IMR-90 (cell line): Measurements from ENCODE around the gene ITPKC. TPM values are rescaled to one million over a fixed set of nuclear protein-coding genes. Genes with fewer than 3 reads are reported as not detected.

Experiments
- ATAC-seq: fragments of 200-7000 bp; cut with Tn5 transposase; 2 replicates; pipeline ENCODE4 v1.9.1; 2020; ENCODE audit warnings: low read depth, mild to moderate bottlenecking, moderate library complexity
- BruUV-seq: library from RNA; stranded (reverse); fragments of 400-500 nt; replicated peaks from 2 replicates; lab custom pipeline; 2021; lab: Mats Ljungman, UMichigan
- CTCF ChIA-PET: fragments of 300-600 bp; formaldehyde crosslinking; extraction: SDS; loops from one replicate; lab custom pipeline; 2021; ENCODE audit warnings: antibody characterized with exemption; lab: Yijun Ruan, JAX
- POLR2A ChIA-PET: fragments of 300-600 bp; sonication (Branson Sonifier 250); formaldehyde crosslinking; loops from one replicate; lab custom pipeline; 2022; ENCODE audit warnings: antibody characterized with exemption; ENCODE audit not compliant: unreplicated experiment; lab: Charles Lee
- DNase-seq: peaks from one replicate; pipeline ENCODE4 v3.0.0; 2013
- H2AFZ ChIP-seq: replicated peaks from 2 replicates; pipeline ENCODE3; 2013; ENCODE audit warnings: low read length, mild to moderate bottlenecking; ENCODE audit not compliant: poor library complexity
- H2AK5ac ChIP-seq: 2 replicates; pipeline ENCODE4 v1.6.1; 2013; ENCODE audit warnings: low read depth, low read length, inconsistent platforms
- H2AK9ac ChIP-seq: replicated peaks from 2 replicates; pipeline ENCODE3; 2013; ENCODE audit warnings: mild to moderate bottlenecking, low read depth, low read length, moderate library complexity; ENCODE audit not compliant: poor library complexity
- H2BK120ac ChIP-seq: 2 replicates; pipeline ENCODE4 v1.6.1; 2013; ENCODE audit warnings: low read depth, low read length, inconsistent platforms
- H2BK15ac ChIP-seq: 3 replicates; pipeline ENCODE4 v1.6.1; 2013; ENCODE audit warnings: low read depth, low read length, inconsistent platforms
- H2BK20ac ChIP-seq: 2 replicates; pipeline ENCODE4 v1.6.1; 2013; ENCODE audit warnings: low read depth, mild to moderate bottlenecking, inconsistent platforms, low read length, moderate library complexity
- H2BK5ac ChIP-seq: 2 replicates; pipeline ENCODE4 v1.6.1; 2013; ENCODE audit warnings: mild to moderate bottlenecking, low read depth, low read length, inconsistent platforms; ENCODE audit not compliant: poor library complexity, severe bottlenecking
- H3K14ac ChIP-seq: replicated peaks from 2 replicates; pipeline ENCODE4 v1.6.1; 2013; ENCODE audit warnings: low read depth, low read length, inconsistent platforms
- H3K18ac ChIP-seq: 2 replicates; pipeline ENCODE4 v1.6.1; 2013; ENCODE audit warnings: low read depth, low read length, control low read depth
- H3K23ac ChIP-seq: 2 replicates; pipeline ENCODE4 v1.6.1; 2013; ENCODE audit warnings: low read depth, low read length, inconsistent platforms
- H3K27ac ChIP-seq: 2 replicates; pipeline ENCODE4 v1.5.1; 2013; ENCODE audit warnings: mild to moderate bottlenecking, control low read depth, low read length; ENCODE audit not compliant: insufficient read depth
- H3K27me3 ChIP-seq: 2 replicates; pipeline ENCODE4 v1.6.1; 2013; ENCODE audit warnings: low read length; ENCODE audit not compliant: control insufficient read depth, insufficient read depth
- H3K36me3 ChIP-seq: 2 replicates; pipeline ENCODE4 v1.6.1; 2013; ENCODE audit warnings: low read length, mixed read lengths; ENCODE audit not compliant: control insufficient read depth, insufficient read depth
- H3K4ac ChIP-seq: 2 replicates; pipeline ENCODE4 v1.6.1; 2013; ENCODE audit warnings: low read depth, low read length, inconsistent platforms
- H3K4me1 ChIP-seq: 2 replicates; pipeline ENCODE4 v1.6.1; 2013; ENCODE audit warnings: low read length, mixed read lengths; ENCODE audit not compliant: control insufficient read depth, insufficient read depth
- H3K4me2 ChIP-seq: 2 replicates; pipeline ENCODE4 v1.6.1; 2013; ENCODE audit warnings: low read depth, mild to moderate bottlenecking, control low read depth, low read length, moderate library complexity
- H3K4me3 ChIP-seq: 2 replicates; pipeline ENCODE4 v1.5.1; 2013; ENCODE audit warnings: low read depth, mild to moderate bottlenecking, control low read depth, low read length, moderate library complexity; ENCODE audit not compliant: insufficient read depth
- H3K56ac ChIP-seq: 2 replicates; pipeline ENCODE4 v1.6.1; 2013; ENCODE audit warnings: low read length, inconsistent platforms; ENCODE audit not compliant: insufficient read depth; ENCODE audit errors: extremely low read depth
- H3K79me1 ChIP-seq, 2 experiments: 2 replicates each; pipeline ENCODE4 v1.6.1; 2013; ENCODE audit warnings: low read length in 2 of 2, inconsistent platforms in 1 of 2, low read depth in 1 of 2
- H3K9ac ChIP-seq: 2 replicates; pipeline ENCODE4 v1.6.1; 2013; ENCODE audit warnings: low read depth, low read length, control low read depth
- H3K9me1 ChIP-seq: 2 replicates; pipeline ENCODE4 v1.6.1; 2013; ENCODE audit warnings: low read length, inconsistent platforms; ENCODE audit not compliant: insufficient read depth
- H3K9me3 ChIP-seq: 2 replicates; pipeline ENCODE4 v1.6.1; 2013; ENCODE audit warnings: low read length; ENCODE audit not compliant: control insufficient read depth, insufficient read depth
- H4K20me1 ChIP-seq: 2 replicates; pipeline ENCODE4 v1.6.1; 2013; ENCODE audit warnings: low read length, inconsistent platforms; ENCODE audit not compliant: insufficient read depth
- H4K5ac ChIP-seq: 2 replicates; pipeline ENCODE4 v1.6.1; 2013; ENCODE audit warnings: mild to moderate bottlenecking, low read depth, low read length, control low read depth
- H4K8ac ChIP-seq, 2 experiments: 2 replicates each; pipeline ENCODE4 v1.6.1; 2013; ENCODE audit warnings: low read depth in 2 of 2, low read length in 2 of 2, control low read depth in 1 of 2, inconsistent platforms in 1 of 2
- H4K91ac ChIP-seq: 2 replicates; pipeline ENCODE4 v1.6.1; 2013; ENCODE audit warnings: low read depth, low read length, inconsistent platforms; ENCODE audit not compliant: insufficient read depth
- CTCF ChIP-seq: conservative IDR thresholded peaks from 2 replicates; pipeline ENCODE4 v1.5.1; 2012; ENCODE audit warnings: mild to moderate bottlenecking, low read depth, low read length, improper control_type of control experiment
- MAZ ChIP-seq: IDR thresholded peaks from 2 replicates; pipeline ENCODE4 v1.6.1; 2012; ENCODE audit warnings: low read depth, mild to moderate bottlenecking, low read length, improper control_type of control experiment, moderate library complexity, borderline replicate concordance
- MXI1 ChIP-seq: IDR thresholded peaks from 2 replicates; pipeline ENCODE4 v1.6.1; 2012; ENCODE audit warnings: low read depth, mild to moderate bottlenecking, low read length, moderate library complexity, borderline replicate concordance
- POLR2A ChIP-seq: IDR thresholded peaks from 2 replicates; pipeline ENCODE4 v1.6.1; 2012; ENCODE audit warnings: mild to moderate bottlenecking, low read depth, low read length
- WGBS, 2 experiments: methylation state at CpG; one replicate each; pipeline versions ENCODE4 v1.1.5 to v1.1.7; 2013; ENCODE audit warnings: missing lambda C conversion rate in 2 of 2; ENCODE audit not compliant: insufficient read length in 1 of 2; ENCODE audit errors: extremely low coverage in 2 of 2; 5-methylcytosine and 5-hydroxymethylcytosine counted together
- dilution Hi-C: fragments of 300-500 bp; cut with HindIII; formaldehyde crosslinking; loops from one replicate; pipeline ENCODE4 v1.14.3; 2018; ENCODE audit warnings: low sequenced_read_pairs; ENCODE audit not compliant: unreplicated experiment
- in situ Hi-C: fragments of 300-500 bp; cut with MboI; formaldehyde crosslinking; loops from 3 replicates; pipeline ENCODE4 v1.14.3; 2019; ENCODE audit warnings: low sequenced_read_pairs, inconsistent platforms, mixed read lengths
- intact Hi-C: fragments of 100-400 bp; cut with micrococcal nuclease; formaldehyde crosslinking; loops from 2 replicates; pipeline ENCODE4 v1.10.0; 2022
- polyA plus RNA-seq, 3 experiments: library from polyadenylated mRNA; depleted of rRNA; stranded (reverse); fragments of >200 nt; gene quantifications; 2 replicates each; pipeline ENCODE4 v1.2.3, GENCODE V29; 2012; ENCODE audit warnings: low replicate concordance in 1 of 3
- total RNA-seq: library from RNA; depleted of rRNA; stranded (reverse); fragments of >200 nt; gene quantifications from 2 replicates; pipeline ENCODE4 v1.2.3, GENCODE V29; 2012

Gene ITPKC
- total and polyA plus RNA-seq, 2 of the 4 experiments (the other 2 are of a cell fraction): 7.7 to 9.4 TPM

GRCh38 chr19:40704491-40705361, 12.2 kb upstream of the ITPKC start (continued):
- no peak for TF ChIP-seq MXI1

- Histone ChIP-seq H2BK15ac (no peak overlapping the region), H4K8ac (no peak overlapping the region), H3K79me1 (0 out of 4 replicates have a peak, but pooled peaks cover 0 to 9% of the 10 kb centered on the region in 2 experiments), H4K20me1 (no peaks in the 10 kb centered on the region), H3K27me3 (no peaks in the 10 kb centered on the region), H3K9me1 (no peaks in the 10 kb centered on the region; the same call in 1 of the 2 replicates), H2BK120ac (no peak overlapping the region), H3K4me3 (no peak overlapping the region), H2AK9ac (no peak overlapping the region), H3K27ac (no peak overlapping the region), H3K36me3 (peaks cover 62% of the 10 kb centered on the region), H3K23ac (no peak overlapping the region), H3K18ac (no peak overlapping the region), H3K14ac (no peak overlapping the region), H2BK20ac (no peak overlapping the region), H2AFZ (no peak overlapping the region), H3K4me2 (no peak overlapping the region), H3K4ac (no peak overlapping the region), H3K4me1 (no peaks in the 10 kb centered on the region), H3K9me3 (no peaks in the 10 kb centered on the region), H2AK5ac (no peak overlapping the region), H4K5ac (no peak overlapping the region), H2BK5ac (no peak overlapping the region), H3K9ac (no peak overlapping the region), H4K91ac (no peak overlapping the region), H3K56ac (no peak overlapping the region)
- in situ Hi-C loops: no loop called here
- WGBS, 2 experiments: no CpG with 5 or more reads among the region's 9 CpGs
- no TSS peak for BruUV-seq
- TF ChIP-seq MAZ (no peak), POLR2A (no peak), CTCF (no peak)
- POLR2A ChIA-PET: no interaction called here
- no peak for ATAC-seq
- dilution Hi-C loops: no loop called here
- CTCF ChIA-PET: no interaction called here
- intact Hi-C loops: no loop called here
- DNase-seq: no peak
These were observed 11.6 kb upstream of the ITPKC start for GRCh38 chr19:40705362-40705651.
